ENCODE results near the gene THSD4.

The THSD4 gene

GRCh38 chr15:71353171-71353570 is 237.9 kb downstream of the THSD4 start:
- H3K27ac ChIP-seq = no peak overlapping the region
- TF ChIP-seq ZFX (IDR thresholded peaks at IDR 0.05) = no peak
- no peak for TF ChIP-seq CTCF (conservative IDR thresholded peaks at IDR 0.05)

- TF ChIP-seq CTCF (conservative IDR thresholded peaks at IDR 0.05) (no peak), ZFX (IDR thresholded peaks at IDR 0.05) (no peak)
- no peak overlapping the region for H3K27ac ChIP-seq
Observed at GRCh38 chr15:71355268-71355667, 240.0 kb downstream of the THSD4 start.

- TF ChIP-seq CTCF (conservative IDR thresholded peaks at IDR 0.05) = no peak
- TF ChIP-seq ZFX (IDR thresholded peaks at IDR 0.05) = no peak
- H3K27ac ChIP-seq = no peak overlapping the region
Observed at GRCh38 chr15:71357321-71357732, 242.1 kb downstream of the THSD4 start.

- H3K27ac ChIP-seq = no peak overlapping the region
- TF ChIP-seq CTCF (conservative IDR thresholded peaks at IDR 0.05) (no peak), ZFX (IDR thresholded peaks at IDR 0.05) (no peak)
Observed at GRCh38 chr15:71357967-71358366, 242.7 kb downstream of the THSD4 start.

GRCh38 chr15:71359246-71359645 is 244.0 kb downstream of the THSD4 start:
- H3K27ac ChIP-seq = no peak overlapping the region
- TF ChIP-seq CTCF (conservative IDR thresholded peaks at IDR 0.05) = no peak
- TF ChIP-seq ZFX (IDR thresholded peaks at IDR 0.05) = no peak

GRCh38 chr15:71362556-71362955 is 247.3 kb downstream of the THSD4 start:
- no peak overlapping the region for H3K27ac ChIP-seq

More at GRCh38 chr15:71362556-71362955, 247.3 kb downstream of the THSD4 start:
- no peak for TF ChIP-seq CTCF (conservative IDR thresholded peaks at IDR 0.05)
- TF ChIP-seq ZFX (IDR thresholded peaks at IDR 0.05) = no peak

Data from C4-2B (cell line).